ENCODE data around the gene PRKCH. TPM values are rescaled to one million over a fixed set of nuclear protein-coding genes. Genes with fewer than 3 reads are reported as not detected.

The PRKCH gene
- total and polyA plus RNA-seq, 10 of the 15 experiments (the other 5 are each of a cell fraction or from before 2014, with no cell fraction given): 10.7 to 140 (median 33.2) TPM

GRCh38 chr14:61589691-61590581 lies 268.6 kb downstream of the PRKCH start (continued):
- TF ChIP-seq E2F4 (IDR thresholded peaks at IDR 0.05; ENCODE audit: low read depth, low read length): no peak
- TF ChIP-seq NR2C1 (IDR thresholded peaks at IDR 0.05): no peak
- TF ChIP-seq NR2F1 (conservative IDR thresholded peaks at IDR 0.05): no peak
- TF ChIP-seq ZBTB4 (CRISPR knock-in tag; IDR thresholded peaks at IDR 0.05): no peak

- WGBS (ENCODE audit: insufficient coverage, insufficient replicate concordance, low lambda C conversion rate, missing lambda C conversion rate): 66% methylated on average over 2 of the region's 2 CpGs
- no peak for DNase-seq (ENCODE audit: low read depth, low spot score)
- ChIA-PET SMC1A (ENCODE audit: uncharacterized antibody, unreplicated experiment) (interaction anchor here (1.0 kb wide), 1 partner anchor 29 kb away, joined by 4 read pairs; no protein-coding TSS in a partner anchor), RAD21 (ENCODE audit: unreplicated experiment) (interaction anchor here (1.0 to 1.2 kb wide), 2 partner anchors 39 to 246 kb away, joined by 3 to 4 read pairs; no protein-coding TSS in a partner anchor), POLR2A (no interaction called here), CTCF (no interaction called here)
- Histone ChIP-seq H3K4me3 (no peak overlapping the region), H3K9me3 (replicated peaks; ENCODE audit: control insufficient read depth, insufficient read depth, low read length) (no peaks in the 10 kb centered on the region; the same call in 2 of the 3 replicates), H3K4me1 (ENCODE audit: control insufficient read depth, insufficient read depth, low read length) (peaks cover 8% of the 10 kb centered on the region), H3K27me3 (replicated peaks in 1 of 2; ENCODE audit: control insufficient read depth in 2 of 2, insufficient read depth in 2 of 2, low read length in 1 of 2) (no peaks in the 10 kb centered on the region), H3K79me2 (ENCODE audit: control insufficient read depth, insufficient read depth, low read length) (no peaks in the 10 kb centered on the region), H3K9ac (ENCODE audit: control insufficient read depth, insufficient read depth, low read length) (no peak overlapping the region), H3K27ac (ENCODE audit: control insufficient read depth, insufficient read depth) (no peak overlapping the region), H3K4me2 (ENCODE audit: control insufficient read depth, insufficient read depth) (no peak overlapping the region), H2AFZ (ENCODE audit: control insufficient read depth, low read depth, low read length) (no peak overlapping the region), H3K36me3 (ENCODE audit: control insufficient read depth in 2 of 2, insufficient read depth in 2 of 2, low read length in 1 of 2) (no peaks in the 10 kb centered on the region), H4K20me1 (ENCODE audit: control insufficient read depth, insufficient read depth) (no peaks in the 10 kb centered on the region)
- FAIRE-seq: no peak
- intact Hi-C loops (cut with micrococcal nuclease; ENCODE audit: unreplicated experiment): loop anchor here (1.0 kb wide), 1 partner anchor 24 kb away; no protein-coding TSS in a partner anchor
- TF ChIP-seq YBX1 (IDR thresholded peaks at IDR 0.05) (no peak), SMAD5 (IDR thresholded peaks at IDR 0.05; ENCODE audit: low read depth) (no peak), RCOR1 (conservative IDR thresholded peaks at IDR 0.05; ENCODE audit: low read depth, low read length) (no peak), CEBPZ (IDR thresholded peaks at IDR 0.05; ENCODE audit: low read depth, low read length) (no peak)
- no TSS peak for BruUV-seq (replicated peaks)
- in situ Hi-C loops (cut with MboI): no loop called here
- no peak for ATAC-seq
Measured at GRCh38 chr14:61591862-61592261, 270.5 kb downstream of the PRKCH start.

All from GM12878 (cell line).